GM19468 (cell line): ENCODE results near the gene ATP9B.
"Not testable (repeated sequence)": the region's sequence is repeated elsewhere in the genome, so short reads cannot be mapped to it uniquely, and the experiment has no call there.

ENCODE experiments used
- ATAC-seq: cut with Tn5 transposase; IDR thresholded peaks from one replicate; pipeline ENCODE4 v1.9.1; 2021; ENCODE audit warnings: mild to moderate bottlenecking, moderate library complexity, moderate number of reproducible peaks; ENCODE audit not compliant: unreplicated experiment; ENCODE audit errors: extremely low read depth

Gene ATP9B

GRCh38 chr18:79069717-79070151, 540 bp downstream of the ATP9B start:
- ATAC-seq: no peak

- no peak for ATAC-seq
Observed at GRCh38 chr18:79070486-79070885, 1.3 kb downstream of the ATP9B start.

GRCh38 chr18:79071037-79071436, 1.8 kb downstream of the ATP9B start:
- ATAC-seq: no peak

GRCh38 chr18:79071503-79072210, 2.5 kb downstream of the ATP9B start:
- ATAC-seq: no peak

DNA sequence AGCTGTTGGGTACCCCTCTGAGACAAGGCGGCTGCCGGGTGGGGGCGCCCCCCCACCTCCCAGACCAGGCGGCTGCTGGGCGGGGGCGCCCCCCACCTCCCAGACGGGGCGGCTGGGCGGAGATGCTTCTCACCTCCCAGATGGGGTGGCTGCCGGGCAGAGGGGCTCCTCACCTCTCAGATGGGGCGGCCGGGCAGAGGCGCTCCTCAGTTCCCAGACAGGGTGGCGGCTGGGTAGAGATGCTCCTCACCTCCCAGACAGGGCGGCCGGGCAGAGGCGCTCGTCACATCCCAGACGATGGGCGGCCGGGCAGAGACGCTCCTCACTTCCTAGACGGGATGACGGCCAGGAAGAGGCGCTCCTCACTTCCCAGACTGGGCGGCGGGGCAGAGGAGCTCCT, 3.5 kb downstream of the ATP9B start:
- ATAC-seq: not testable (repeated sequence)

- ATAC-seq: no peak
Observed at GRCh38 chr18:79077181-79077580, 8.0 kb downstream of the ATP9B start.

DNA sequence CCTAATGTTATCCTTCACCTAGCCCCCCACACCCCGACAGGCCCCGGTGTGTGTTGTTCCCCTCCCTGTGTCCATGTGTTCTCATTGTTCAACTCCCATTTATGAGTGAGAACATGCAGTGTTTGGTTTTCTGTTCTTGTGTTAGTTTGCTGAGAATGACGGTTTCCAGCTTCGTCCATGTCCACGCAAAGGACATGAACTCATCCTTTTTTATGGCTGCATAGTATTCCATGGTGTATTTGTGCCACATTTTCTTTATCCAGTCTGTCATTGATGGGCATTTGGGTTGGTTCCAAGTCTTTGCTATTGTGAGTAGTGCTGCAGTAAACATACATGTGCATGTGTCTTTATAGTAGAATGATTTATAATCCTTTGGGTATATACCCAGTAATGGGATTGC, 9.6 kb downstream of the ATP9B start:
- ATAC-seq: not testable (repeated sequence)

DNA sequence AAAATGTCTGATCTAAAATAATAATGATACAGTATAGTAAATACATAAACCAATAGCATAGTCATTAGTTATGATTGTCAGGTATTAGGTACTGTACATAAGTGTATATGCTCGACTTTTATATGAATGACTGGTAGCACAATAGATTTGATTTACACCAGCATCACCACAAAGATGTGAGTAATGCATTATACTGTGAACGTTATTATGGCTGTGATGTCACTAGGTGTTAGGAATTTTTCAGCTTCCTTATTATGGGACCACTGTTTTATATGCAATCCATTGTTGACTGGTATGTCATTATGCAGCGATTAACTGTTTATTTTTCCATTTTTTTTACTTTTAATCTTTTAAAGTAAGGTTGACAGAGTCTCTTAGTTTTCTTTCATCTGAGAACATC, 23.7 kb downstream of the ATP9B start:
- ATAC-seq: no peak

DNA sequence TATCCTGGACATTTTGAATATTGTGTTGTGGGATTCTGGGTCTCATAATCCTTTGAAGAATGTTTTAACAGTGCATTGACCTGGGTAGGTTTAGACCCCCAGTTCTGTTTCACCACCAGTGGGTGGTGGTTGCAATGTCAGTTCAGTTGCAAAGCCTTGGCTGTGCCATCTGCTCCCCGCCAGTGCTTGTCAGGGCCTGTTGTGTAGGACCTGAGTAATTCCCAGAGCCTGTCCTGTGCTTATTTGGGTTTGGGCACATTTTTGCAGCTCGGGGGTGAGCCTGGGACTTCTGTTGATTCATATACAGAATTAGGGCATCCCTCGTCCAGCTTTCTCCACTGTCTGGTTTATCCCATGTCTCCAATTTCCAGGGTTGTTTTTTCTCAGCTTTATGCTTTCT, 24.8 kb downstream of the ATP9B start:
- ATAC-seq: no peak

DNA sequence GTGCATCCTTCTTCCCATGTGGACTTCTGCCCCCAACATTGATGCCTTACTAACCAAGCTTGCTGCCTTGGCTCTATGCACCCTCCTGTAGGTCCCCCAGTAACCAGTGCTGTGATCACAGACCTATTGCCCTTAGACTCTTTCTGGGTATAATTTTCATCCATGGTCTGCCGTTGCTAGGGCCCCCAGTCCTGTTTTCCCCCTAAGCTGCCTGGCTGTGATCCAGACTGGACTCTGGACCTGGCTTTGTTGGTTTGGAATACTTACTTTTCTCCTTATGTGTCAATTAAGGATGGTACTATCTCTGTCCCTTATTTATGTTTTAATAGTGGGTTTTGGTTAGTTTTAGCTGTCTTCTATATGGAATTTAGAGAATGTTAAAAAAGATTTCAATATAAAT, 26.0 kb downstream of the ATP9B start:
- no peak for ATAC-seq

DNA sequence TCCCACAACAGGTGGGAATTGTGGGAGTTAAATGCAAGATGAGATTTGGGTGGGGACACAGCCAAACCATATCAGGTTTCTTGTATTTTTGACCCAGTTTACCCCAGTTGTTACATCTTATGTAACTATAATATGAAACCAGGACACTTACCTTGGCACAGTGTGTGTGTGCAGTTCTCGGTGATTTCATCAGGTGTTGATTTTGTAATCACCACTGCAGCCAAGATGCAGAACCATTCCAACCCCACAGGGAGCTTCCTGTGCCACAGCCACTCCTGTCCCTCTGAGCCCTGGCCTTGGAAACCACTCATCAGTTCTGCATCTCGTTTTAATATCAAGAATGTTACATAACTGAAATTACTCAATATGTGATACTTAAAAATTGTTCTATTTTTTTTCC, 31.8 kb downstream of the ATP9B start:
- no peak for ATAC-seq

DNA sequence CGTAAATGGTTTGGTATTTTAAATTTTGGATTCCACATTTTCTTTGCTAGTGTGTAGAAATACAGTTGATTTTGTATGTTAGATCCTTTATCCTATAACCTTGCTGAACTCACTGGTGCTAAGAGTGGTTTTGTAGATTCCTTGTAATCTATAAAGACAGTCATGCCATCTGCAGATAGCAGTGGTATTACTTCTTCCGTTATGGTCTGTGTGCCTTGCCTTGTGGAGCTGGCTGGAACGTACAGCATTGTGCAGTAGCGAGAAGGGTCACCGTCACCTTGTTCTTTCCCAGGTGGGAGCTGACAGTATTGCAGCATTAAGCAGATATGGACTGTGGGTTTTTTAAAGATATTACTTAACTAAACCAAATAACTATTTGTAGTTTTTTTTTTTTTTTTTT, 33.7 kb downstream of the ATP9B start:
- ATAC-seq: no peak

- no peak for ATAC-seq
Observed at GRCh38 chr18:79104137-79104536, 34.9 kb downstream of the ATP9B start.

GRCh38 chr18:79105455-79105854, 36.3 kb downstream of the ATP9B start:
- ATAC-seq: no peak

GRCh38 chr18:79106084-79106483, 36.9 kb downstream of the ATP9B start:
- no peak for ATAC-seq

DNA sequence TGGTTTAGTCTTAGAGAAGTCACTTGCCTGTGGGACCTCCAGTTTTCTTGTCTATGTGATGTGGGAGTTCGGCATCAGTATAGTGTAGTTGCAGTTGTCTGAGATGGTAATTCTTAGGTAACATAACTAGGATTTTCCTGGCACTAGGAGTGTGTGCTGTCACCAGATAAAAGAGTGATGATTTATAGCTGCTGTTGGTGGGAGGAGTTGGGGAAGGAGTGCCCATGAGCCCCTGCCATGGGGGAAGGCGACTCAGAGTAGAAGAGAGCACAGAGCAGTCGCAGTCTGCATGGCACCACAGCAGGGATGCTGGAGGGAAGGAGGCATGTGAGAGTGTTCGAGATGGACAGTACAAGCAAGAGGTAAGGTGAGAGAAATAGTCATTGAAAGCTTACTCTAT, 38.7 kb downstream of the ATP9B start:
- ATAC-seq: no peak

GRCh38 chr18:79108549-79109215, 39.5 kb downstream of the ATP9B start:
- no peak for ATAC-seq

DNA sequence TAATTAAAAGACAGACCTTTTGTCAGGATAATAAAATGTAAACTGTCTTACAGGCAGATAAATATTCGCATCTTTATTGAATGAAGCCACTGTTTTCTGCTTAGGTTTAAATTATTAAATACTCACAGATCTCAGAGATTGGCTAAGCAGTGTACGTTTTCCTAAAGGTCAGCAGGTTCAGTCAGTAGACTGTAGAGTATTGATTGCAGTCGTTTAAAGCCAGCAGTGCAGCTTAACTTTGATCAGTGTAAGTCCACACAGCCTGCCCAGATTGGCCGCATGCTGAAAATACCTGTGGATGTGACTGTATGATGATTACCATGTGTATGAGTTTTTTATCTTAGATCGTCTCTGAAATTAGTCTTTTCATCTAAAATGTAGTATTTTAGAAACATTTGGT, 42.3 kb downstream of the ATP9B start:
- no peak for ATAC-seq

DNA sequence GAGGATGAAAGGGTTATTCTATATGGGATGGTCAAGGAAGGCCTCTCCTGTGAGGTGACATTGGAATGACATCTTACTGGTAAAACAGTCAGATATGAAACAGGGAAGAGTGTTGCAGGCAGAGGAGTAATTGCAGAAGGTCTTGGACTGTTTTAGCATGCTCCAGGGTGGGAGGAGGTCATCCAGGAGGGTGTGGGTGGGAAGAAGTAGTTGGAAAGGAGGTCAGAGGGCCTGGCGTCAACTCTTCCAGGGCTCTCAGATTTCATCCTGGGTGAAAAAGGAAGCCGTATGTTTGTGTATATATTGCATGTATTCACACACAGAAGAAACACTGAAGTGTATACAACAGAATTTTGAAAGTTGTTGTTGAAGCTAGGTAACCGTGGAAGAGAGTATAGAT, 48.2 kb downstream of the ATP9B start:
- no peak for ATAC-seq

GRCh38 chr18:79117788-79118187, 48.6 kb downstream of the ATP9B start:
- no peak for ATAC-seq

DNA sequence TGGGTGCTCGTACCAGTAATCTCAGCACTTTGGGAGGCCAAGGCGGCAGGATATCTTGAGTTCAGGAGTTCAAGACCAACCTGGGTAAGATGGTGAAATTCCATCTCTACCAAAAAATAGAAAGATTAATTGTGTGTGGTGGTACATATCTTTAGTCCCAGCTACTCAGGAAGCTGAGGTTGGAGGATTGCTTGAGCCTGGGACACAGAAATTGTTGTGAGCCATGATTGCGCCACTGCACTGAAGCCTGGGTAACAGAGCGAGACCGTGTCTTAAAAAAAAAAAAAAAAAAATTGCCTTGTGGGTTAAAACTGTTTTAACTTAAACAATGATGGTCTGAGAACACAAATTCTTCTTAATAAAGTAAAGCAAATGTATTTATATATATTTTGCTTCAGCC, 49.6 kb downstream of the ATP9B start:
- no peak for ATAC-seq
